Activated effector memory CD4-positive, alpha-beta T cell treated with anti-CD3 and anti-CD28 coated beads, Interleukin-2, amount 50 U/mL, for 16 hours (primary cell): ENCODE results near the gene TASOR.

Experiments
- DNase-seq: peaks from one replicate; pipeline ENCODE4 v3.0.0-alpha.2; 2020

Gene TASOR

GRCh38 chr3:56681984-56682461, 1.0 kb downstream of the TASOR start:
- DNase-seq: no peak

DNA sequence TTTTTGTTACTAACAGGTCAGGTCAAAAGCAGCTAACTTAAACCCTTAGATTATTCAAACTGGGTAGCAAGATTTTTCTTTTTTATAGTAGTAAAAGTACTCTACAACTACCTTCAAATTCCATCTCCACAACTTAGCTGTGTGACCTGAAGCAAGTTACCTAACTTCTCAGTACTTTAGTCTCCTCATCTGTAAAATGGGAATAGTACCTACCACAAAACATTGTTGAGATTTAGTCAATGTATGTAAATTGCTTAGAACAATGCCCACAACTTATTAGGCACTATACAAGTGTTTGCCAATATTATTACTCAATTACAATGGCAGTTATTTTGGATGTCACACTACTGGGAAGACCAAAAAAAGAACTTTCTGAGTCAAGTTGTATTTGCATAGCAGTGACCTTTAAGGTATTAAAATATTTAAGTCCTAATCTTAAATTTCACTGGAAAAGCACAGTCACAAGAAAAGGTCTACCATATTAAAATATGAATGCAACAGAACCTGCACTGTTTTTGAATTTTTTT, 2.9 kb downstream of the TASOR start:
- DNase-seq: no peak

DNA sequence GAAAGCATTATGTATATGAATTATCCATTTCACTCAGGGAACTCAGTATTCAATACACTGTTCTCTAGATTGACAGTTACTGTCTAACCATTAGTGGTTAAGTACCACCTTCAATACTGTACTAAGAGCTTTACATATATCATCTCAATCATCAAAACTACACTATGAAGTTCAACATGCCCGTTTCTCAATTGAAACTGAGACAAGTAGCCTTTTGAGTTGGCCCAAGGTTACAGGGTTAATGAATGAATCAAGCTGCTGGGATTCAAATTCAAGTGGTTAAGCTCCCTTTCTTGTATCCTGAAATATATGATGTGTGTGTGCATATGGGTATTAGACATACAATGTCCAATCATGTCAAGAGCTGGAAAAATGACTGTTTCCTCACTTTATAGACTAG, 5.8 kb downstream of the TASOR start:
- DNase-seq: no peak

DNA sequence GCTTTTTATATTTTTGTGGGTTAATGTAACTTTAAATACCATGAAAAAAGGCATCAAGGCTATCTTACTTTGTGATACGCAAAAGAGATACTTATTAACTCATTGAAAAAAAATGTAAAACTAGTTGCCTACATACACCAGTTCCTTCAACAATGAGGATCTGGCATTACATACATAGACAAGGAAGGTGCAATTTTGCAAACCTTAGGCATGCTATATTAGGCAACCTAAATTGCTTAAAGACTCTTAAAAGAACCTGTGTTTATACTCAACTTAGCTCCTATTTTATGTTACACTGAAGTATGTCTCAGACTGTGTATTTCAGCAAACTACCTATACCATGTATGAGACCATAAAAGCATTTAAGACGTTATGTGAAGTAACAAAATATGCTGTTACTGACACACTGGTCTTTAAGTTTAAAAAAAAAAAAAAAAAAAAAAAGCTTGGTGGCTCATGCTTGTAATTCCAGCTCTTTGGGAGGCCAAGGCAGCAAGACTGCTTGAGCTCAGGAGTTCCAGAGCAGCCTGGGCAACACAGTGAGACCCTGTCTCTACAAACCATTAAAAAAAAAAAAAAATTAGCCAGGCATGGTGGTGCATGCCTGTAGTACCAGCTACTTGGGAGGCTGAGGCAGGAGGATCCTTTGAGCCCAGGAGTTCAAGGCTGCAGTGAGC, 9.1 kb downstream of the TASOR start:
- no peak for DNase-seq

DNA sequence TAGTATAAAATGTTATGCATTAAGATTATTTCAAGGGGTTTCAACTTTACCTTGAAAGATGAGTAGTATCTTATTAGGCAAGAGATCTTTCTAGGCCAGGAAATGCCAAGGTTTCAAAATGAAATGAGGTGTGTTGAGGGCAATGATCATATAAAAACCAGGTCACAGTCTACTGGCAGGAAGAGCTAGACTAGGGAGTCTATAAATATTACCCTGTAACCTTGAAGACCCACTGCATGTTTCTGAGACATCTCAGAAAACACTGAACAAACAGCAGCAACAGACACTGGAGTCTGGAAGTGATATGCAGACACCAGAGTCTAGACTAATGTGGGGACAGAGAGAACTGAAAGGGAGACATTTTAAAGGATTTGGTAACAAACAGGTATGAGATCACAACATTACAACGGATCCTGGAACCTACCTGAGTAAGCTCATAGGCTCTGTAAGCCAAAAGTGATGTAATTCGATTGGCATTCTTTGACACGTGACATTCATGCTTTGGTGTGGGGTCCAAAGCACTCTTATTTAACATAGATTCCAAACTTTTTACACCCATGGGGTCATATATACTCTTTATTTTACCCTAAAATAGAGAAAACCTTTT, 15.0 kb downstream of the TASOR start:
- no peak for DNase-seq

DNA sequence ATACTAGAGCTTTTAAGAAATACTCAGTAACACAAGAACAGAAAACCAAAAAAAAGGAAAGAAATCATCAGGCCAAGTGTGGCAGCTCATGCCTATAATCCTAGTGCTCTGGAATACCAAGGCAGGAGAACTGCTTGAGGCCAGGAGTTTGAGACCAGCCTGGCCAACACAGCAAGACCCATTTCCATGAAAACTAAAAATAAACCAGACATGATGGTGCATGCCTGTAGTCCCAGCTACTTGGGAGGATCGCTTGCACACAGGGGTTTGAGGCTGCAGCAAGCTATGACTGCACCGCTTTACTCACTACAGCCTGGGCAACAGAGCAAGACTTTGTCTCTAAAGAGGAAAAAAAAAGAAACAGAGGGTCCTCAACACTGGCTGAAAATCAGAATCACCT, 18.2 kb downstream of the TASOR start:
- DNase-seq: no peak

GRCh38 chr3:56655709-56656108, 27.4 kb downstream of the TASOR start:
- DNase-seq: no peak

- DNase-seq: no peak
Observed at GRCh38 chr3:56654460-56654859, 28.6 kb downstream of the TASOR start.

DNA sequence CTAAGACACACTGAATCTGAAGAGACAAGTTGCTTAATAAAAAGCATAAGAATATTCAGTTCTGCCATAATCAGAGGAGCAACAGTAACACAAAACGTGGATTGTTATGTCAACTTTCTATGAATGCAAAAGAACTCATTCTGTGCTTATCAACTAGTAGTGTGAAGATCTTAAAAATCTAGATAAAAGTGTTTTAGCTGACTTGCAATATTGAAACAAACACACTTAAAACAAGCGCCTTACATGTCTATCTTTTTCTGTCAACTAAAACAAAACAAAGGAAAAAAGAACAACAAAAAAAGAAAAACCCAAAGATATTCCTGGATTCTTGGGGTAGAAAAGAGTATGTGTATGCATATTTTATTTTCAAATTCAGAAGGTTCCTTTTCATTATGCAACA, 37.7 kb downstream of the TASOR start:
- DNase-seq: no peak

DNA sequence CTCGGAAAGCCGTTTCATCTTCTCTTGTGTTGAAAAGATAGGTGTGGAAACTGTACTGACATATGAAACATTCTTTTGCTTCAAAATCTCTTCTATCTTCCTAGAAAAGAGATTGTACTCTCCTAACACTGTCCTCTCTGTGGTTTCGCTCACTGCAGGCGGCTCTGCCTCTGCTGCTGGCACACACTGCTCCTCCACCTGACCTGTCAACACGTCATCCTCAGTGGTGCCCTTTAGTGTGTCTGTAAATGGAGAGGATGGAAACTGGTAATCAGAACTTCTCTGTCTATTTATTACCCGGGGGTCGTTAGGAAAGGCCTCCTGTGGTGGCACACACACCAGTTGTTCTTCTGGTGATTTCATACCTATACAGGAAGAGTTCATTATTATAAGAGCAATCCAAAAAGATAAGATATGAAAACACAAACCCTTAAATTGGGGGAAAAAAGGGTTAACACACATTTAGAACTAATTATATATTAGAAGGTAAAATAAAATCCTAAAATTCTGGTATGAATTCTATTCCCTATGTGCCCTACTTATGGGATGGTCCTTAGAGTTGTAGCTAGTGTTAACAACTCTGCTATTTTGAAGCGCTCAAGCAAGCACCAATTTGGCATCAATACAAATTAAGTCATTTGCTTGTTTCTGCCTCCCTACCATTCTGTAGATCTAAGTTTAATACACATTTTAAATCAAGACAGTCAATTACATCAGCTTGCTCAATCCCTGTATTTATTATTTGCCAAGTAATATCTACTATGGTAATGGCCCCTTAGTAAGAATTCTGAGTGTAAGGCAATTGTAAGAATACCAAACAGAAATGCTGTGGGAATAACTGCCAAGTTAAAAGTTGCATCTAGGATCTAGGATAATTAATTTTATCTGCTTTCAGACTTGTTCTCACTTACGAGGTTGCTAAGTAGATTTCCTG, 49.2 kb downstream of the TASOR start:
- no peak for DNase-seq
